CD4-positive, alpha-beta T cell treated with Interleukin-2 at 100 ng/mL for 4 hours (primary cell): ENCODE results near the gene MICAL2.
A peak's percentile ranks its signal among the peaks of the same experiment; 100 is the strongest.

Experiments
- DNase-seq: peaks from one replicate; pipeline ENCODE4 v3.0.0-alpha.2; 2020; ENCODE audit warnings: low spot score

Gene MICAL2

GRCh38 chr11:12099132-12099873 is 11.1 kb upstream of the MICAL2 start:
- no peak for DNase-seq

- DNase-seq, result no peak
Observed at GRCh38 chr11:12100429-12100828, 10.0 kb upstream of the MICAL2 start.

- DNase-seq, result no peak
Observed at GRCh38 chr11:12100841-12101242, 9.5 kb upstream of the MICAL2 start.

- DNase-seq, result no peak
Observed at GRCh38 chr11:12101318-12101717, 9.1 kb upstream of the MICAL2 start.

GRCh38 chr11:12102588-12103410 is 7.6 kb upstream of the MICAL2 start:
- no peak for DNase-seq

- no peak for DNase-seq
Observed at GRCh38 chr11:12103411-12104225, 6.8 kb upstream of the MICAL2 start.

- DNase-seq, result no peak
Observed at GRCh38 chr11:12105471-12105870, 4.9 kb upstream of the MICAL2 start.

GRCh38 chr11:12106101-12106500 is 4.3 kb upstream of the MICAL2 start:
- DNase-seq, result no peak

- no peak for DNase-seq
Observed at GRCh38 chr11:12106501-12106900, 3.9 kb upstream of the MICAL2 start.

GRCh38 chr11:12108875-12109453 is 1.4 kb upstream of the MICAL2 start:
- DNase-seq, result no peak

- DNase-seq, result peak; percentile 63
Observed at GRCh38 chr11:12109591-12110196, 696 bp upstream of the MICAL2 start.

- DNase-seq, result peak; percentile 14
Observed at GRCh38 chr11:12110714-12111548, 541 bp downstream of the MICAL2 start.

- no peak for DNase-seq
Observed at GRCh38 chr11:12111549-12112520, 1.4 kb downstream of the MICAL2 start.

- no peak for DNase-seq
Observed at GRCh38 chr11:12112750-12113149, 2.4 kb downstream of the MICAL2 start.

GRCh38 chr11:12113294-12113693 is 2.9 kb downstream of the MICAL2 start:
- no peak for DNase-seq

- DNase-seq, result no peak
Observed at GRCh38 chr11:12114193-12115033, 4.0 kb downstream of the MICAL2 start.

- no peak for DNase-seq
Observed at GRCh38 chr11:12116425-12117032, 6.1 kb downstream of the MICAL2 start.

- no peak for DNase-seq
Observed at GRCh38 chr11:12117200-12117599, 6.8 kb downstream of the MICAL2 start.
